Caco-2 (cell line): ENCODE results near the gene COMMD8. TPM values are rescaled to one million over a fixed set of nuclear protein-coding genes. Genes with fewer than 3 reads are reported as not detected.

Source experiments
- BruUV-seq: library from RNA; stranded (reverse); fragments of 400-500 nt; replicated peaks from 2 replicates; lab custom pipeline; 2021; lab: Mats Ljungman, UMichigan
- CTCF ChIA-PET: fragments of 300-600 bp; sonication (Branson Sonifier 250); formaldehyde crosslinking; loops from one replicate; lab custom pipeline; 2022; ENCODE audit warnings: antibody characterized with exemption; lab: Charles Lee
- POLR2A ChIA-PET: fragments of 300-600 bp; sonication (Branson Sonifier 250); formaldehyde crosslinking; loops from one replicate; lab custom pipeline; 2022; ENCODE audit warnings: antibody characterized with exemption; lab: Charles Lee
- DNase-seq, 2 experiments: peaks; one replicate each; pipeline versions ENCODE4 v3.0.0 to v3.0.0-alpha.2; 2020 to 2022
- H3K27me3 ChIP-seq: replicated peaks from 2 replicates; pipeline ENCODE4 v1.6.0; 2011; ENCODE audit warnings: low read length; ENCODE audit not compliant: control insufficient read depth, insufficient read depth
- H3K36me3 ChIP-seq: 2 replicates; pipeline ENCODE4 v1.5.1; 2011; ENCODE audit warnings: low read length; ENCODE audit not compliant: control insufficient read depth, insufficient read depth
- H3K4me1 ChIP-seq: fragments of 250-450 bp; sonication (Bioruptor Pico); 2 replicates; pipeline ENCODE4 v1.5.1; 2020; ENCODE audit warnings: mild to moderate bottlenecking
- H3K4me3 ChIP-seq: 2 replicates; pipeline ENCODE4 v1.5.1; 2011; ENCODE audit warnings: low read depth, mild to moderate bottlenecking, control low read depth, low read length
- H3K9me3 ChIP-seq: fragments of 250-450 bp; sonication (Bioruptor Pico); 2 replicates; pipeline ENCODE4 v1.5.1; 2020; ENCODE audit warnings: mild to moderate bottlenecking, moderate library complexity
- H3K27ac Mint-ChIP-seq: one replicate; pipeline ENCODE4 v1.8.0; 2022; ENCODE audit warnings: mixed read lengths; ENCODE audit not compliant: unreplicated experiment
- H3K27me3 Mint-ChIP-seq: one replicate; pipeline ENCODE4 v1.8.0; 2022; ENCODE audit warnings: mixed read lengths; ENCODE audit not compliant: insufficient read depth, unreplicated experiment
- H3K36me3 Mint-ChIP-seq: one replicate; pipeline ENCODE4 v1.8.0; 2022; ENCODE audit warnings: mild to moderate bottlenecking, mixed read lengths; ENCODE audit not compliant: insufficient read depth, unreplicated experiment
- H3K4me1 Mint-ChIP-seq: one replicate; pipeline ENCODE4 v1.8.0; 2022; ENCODE audit warnings: low read depth, mixed read lengths; ENCODE audit not compliant: unreplicated experiment
- H3K4me3 Mint-ChIP-seq: one replicate; pipeline ENCODE4 v1.8.0; 2022; ENCODE audit warnings: mild to moderate bottlenecking, moderate library complexity, mixed read lengths; ENCODE audit not compliant: unreplicated experiment
- H3K9me3 Mint-ChIP-seq: one replicate; pipeline ENCODE4 v1.8.0; 2022; ENCODE audit warnings: mixed read lengths; ENCODE audit not compliant: unreplicated experiment
- CTCF ChIP-seq, 2 experiments: fragments of 200-600 bp in 1 of 2; IDR thresholded peaks; 1 replicate in 1 of 2; 2 replicates in 1 of 2; pipeline versions ENCODE4 v1.5.1 to v1.8.0; 2011 to 2022; ENCODE audit warnings: antibody characterized with exemption in 1 of 2, control low read depth in 1 of 2, inconsistent platforms in 1 of 2, low read depth in 1 of 2, low read length in 1 of 2, mild to moderate bottlenecking in 1 of 2, moderate library complexity in 1 of 2; ENCODE audit not compliant: insufficient read depth in 1 of 2, severe bottlenecking in 1 of 2, unreplicated experiment in 1 of 2
- intact Hi-C: fragments of 100-400 bp; cut with micrococcal nuclease; formaldehyde crosslinking; loops from one replicate; pipeline ENCODE4 v1.10.0; 2022; ENCODE audit not compliant: unreplicated experiment
- total RNA-seq: library from RNA; stranded (reverse); gene quantifications from 2 replicates; pipeline ENCODE4 v1.2.3, GENCODE V29; 2022

COMMD8 gene
- total RNA-seq, 1 experiment from 2014 or later = 38.8 TPM

GRCh38 chr4:47505147-47505546 lies 41.6 kb upstream of the COMMD8 start:
- Histone ChIP-seq H3K9me3 (no peaks in the 10 kb centered on the region), H3K4me3 (no peak overlapping the region), H3K4me1 (no peaks in the 10 kb centered on the region), H3K36me3 (no peaks in the 10 kb centered on the region), H3K27me3 (no peaks in the 10 kb centered on the region)
- intact Hi-C loops = no loop called here
- CTCF ChIA-PET = no interaction called here
- Mint-ChIP-seq H3K4me1 (no peaks in the 10 kb centered on the region), H3K36me3 (no peaks in the 10 kb centered on the region), H3K27ac (no peak overlapping the region), H3K4me3 (no peak overlapping the region), H3K9me3 (no peaks in the 10 kb centered on the region), H3K27me3 (no peaks in the 10 kb centered on the region)
- POLR2A ChIA-PET = no interaction called here
- no peak for TF ChIP-seq CTCF (IDR thresholded peaks at IDR 0.05; ENCODE audit: insufficient read depth in 1 of 2, low read depth in 1 of 2, low read length in 1 of 2, severe bottlenecking in 1 of 2, unreplicated experiment in 1 of 2)
- no TSS peak for BruUV-seq
- no peak for DNase-seq

- no peaks in the 10 kb centered on the region for H3K4me1 Mint-ChIP-seq
- ChIA-PET POLR2A (no interaction called here), CTCF (no interaction called here)
- no peaks in the 10 kb centered on the region for H3K36me3 Mint-ChIP-seq
- no peak overlapping the region for H3K27ac Mint-ChIP-seq
- H3K27me3 ChIP-seq = no peaks in the 10 kb centered on the region
- H3K27me3 Mint-ChIP-seq = no peaks in the 10 kb centered on the region
- BruUV-seq = no TSS peak
- no peak for TF ChIP-seq CTCF (IDR thresholded peaks at IDR 0.05; ENCODE audit: insufficient read depth in 1 of 2, low read depth in 1 of 2, low read length in 1 of 2, severe bottlenecking in 1 of 2, unreplicated experiment in 1 of 2)
- H3K4me3 Mint-ChIP-seq = no peak overlapping the region
- no peak for DNase-seq
- H3K9me3 Mint-ChIP-seq = no peaks in the 10 kb centered on the region
- no peaks in the 10 kb centered on the region for H3K9me3 ChIP-seq
- no peak overlapping the region for H3K4me3 ChIP-seq
- no peaks in the 10 kb centered on the region for H3K36me3 ChIP-seq
- intact Hi-C loops = no loop called here
- no peaks in the 10 kb centered on the region for H3K4me1 ChIP-seq
These were observed 37.3 kb upstream of the COMMD8 start for GRCh38 chr4:47500776-47501175.

GRCh38 chr4:47499700-47500099 lies 36.2 kb upstream of the COMMD8 start:
- no peak for TF ChIP-seq CTCF (IDR thresholded peaks at IDR 0.05; ENCODE audit: insufficient read depth in 1 of 2, low read depth in 1 of 2, low read length in 1 of 2, severe bottlenecking in 1 of 2, unreplicated experiment in 1 of 2)
- Mint-ChIP-seq H3K4me1 (no peaks in the 10 kb centered on the region), H3K4me3 (no peak overlapping the region), H3K27ac (no peak overlapping the region), H3K27me3 (no peaks in the 10 kb centered on the region), H3K9me3 (no peaks in the 10 kb centered on the region), H3K36me3 (no peaks in the 10 kb centered on the region)
- ChIA-PET CTCF (no interaction called here), POLR2A (no interaction called here)
- BruUV-seq = no TSS peak
- Histone ChIP-seq H3K36me3 (no peaks in the 10 kb centered on the region), H3K4me1 (no peaks in the 10 kb centered on the region), H3K9me3 (no peaks in the 10 kb centered on the region), H3K27me3 (no peaks in the 10 kb centered on the region), H3K4me3 (no peak overlapping the region)
- DNase-seq = no peak
- intact Hi-C loops = no loop called here
